HG03460 (cell line): ENCODE results near the gene SMIM1.

ENCODE experiments used
- ATAC-seq: cut with Tn5 transposase; IDR thresholded peaks from one replicate; pipeline ENCODE4 v1.9.1; 2021; ENCODE audit not compliant: unreplicated experiment

Gene SMIM1

GRCh38 chr1:3817821-3818597, 45.5 kb downstream of the SMIM1 start:
- no peak for ATAC-seq

GRCh38 chr1:3819771-3820200, 47.2 kb downstream of the SMIM1 start:
- ATAC-seq, result no peak

DNA sequence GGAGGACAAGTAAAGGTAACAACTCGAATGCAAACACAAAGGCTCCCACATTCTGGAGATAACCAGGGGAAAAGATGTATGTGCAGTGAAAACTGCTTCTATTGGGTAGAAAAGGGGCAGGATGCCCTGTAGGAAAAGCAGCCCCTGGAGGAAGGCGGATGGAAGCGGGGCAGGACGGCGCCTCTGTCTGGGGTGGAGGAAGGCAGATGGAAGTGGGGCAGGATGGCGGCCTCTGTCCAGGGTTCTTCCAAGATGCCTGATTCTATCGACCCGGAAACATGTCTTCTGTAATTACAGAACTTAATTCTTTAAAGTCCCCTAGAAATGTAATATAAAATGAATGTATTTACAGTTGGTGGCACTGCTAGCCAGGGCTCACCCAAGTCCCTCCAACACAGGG, 47.8 kb downstream of the SMIM1 start:
- ATAC-seq, result no peak

GRCh38 chr1:3821004-3821403, 48.5 kb downstream of the SMIM1 start:
- no peak for ATAC-seq

DNA sequence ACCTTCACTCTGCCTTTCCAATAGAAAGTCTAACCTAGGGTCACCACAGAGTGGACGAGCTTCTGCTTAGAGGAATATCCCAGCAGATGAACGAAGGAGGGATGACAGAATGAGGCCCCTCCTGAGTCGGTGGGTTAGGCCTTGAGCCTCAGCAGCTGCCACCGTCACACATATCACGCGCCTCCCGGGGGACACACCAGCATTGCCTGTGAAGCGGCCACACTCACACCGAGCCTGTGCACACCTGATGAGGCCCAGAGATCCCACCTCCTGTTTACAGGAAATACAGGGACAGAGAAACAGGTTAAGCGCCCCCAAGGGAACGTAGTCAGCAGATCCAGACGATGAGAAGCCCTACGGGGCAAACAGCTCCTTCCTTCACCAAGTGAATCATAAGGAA, 48.9 kb downstream of the SMIM1 start:
- ATAC-seq, result no peak

- no peak for ATAC-seq
Observed at GRCh38 chr1:3821908-3822307, 49.4 kb downstream of the SMIM1 start.

DNA sequence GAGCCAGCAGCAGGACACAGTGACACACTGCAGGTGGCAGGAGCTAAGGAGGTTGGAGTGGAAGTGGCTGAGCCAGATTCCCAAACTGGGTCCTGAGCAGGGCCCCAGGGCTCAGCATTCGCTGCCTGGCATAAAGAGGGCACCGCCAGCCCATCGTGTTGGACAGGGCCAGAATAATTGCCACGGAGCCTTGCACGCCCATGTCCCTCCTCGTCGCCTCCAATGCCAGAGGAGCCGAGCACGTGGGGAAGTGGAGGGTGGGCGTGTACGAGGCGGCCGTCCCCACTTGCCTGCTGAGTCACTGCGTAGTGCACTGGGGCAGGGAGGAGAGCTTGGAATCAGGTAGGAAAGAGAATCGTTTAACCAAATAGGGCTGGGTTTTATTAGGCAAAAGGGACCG, 49.9 kb downstream of the SMIM1 start:
- no peak for ATAC-seq

- no peak for ATAC-seq
Observed at GRCh38 chr1:3824650-3825049, 52.1 kb downstream of the SMIM1 start.

DNA sequence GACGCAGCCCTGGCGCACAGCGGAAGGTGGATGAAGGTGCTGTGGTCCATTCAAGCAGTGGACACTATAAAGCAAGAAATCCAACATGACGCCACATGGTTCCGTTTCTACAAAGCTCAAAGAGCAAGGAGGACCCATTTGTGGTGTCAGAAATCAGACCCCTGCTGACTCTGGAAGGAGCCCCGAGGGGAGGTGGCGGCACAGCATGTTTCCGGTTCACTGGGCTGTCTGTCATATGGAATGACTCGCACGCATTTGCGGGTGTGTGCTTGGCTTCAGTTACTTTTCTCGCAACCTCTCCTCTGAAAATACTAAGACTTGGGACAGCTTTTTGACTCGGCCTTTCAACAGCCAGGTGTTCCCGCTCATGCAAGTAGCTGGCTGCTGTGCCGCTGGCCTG, 52.8 kb downstream of the SMIM1 start:
- no peak for ATAC-seq
